Measurements from ENCODE around the gene LHX4.

GRCh38 chr1:180197231-180197630 lies 32.8 kb upstream of the LHX4 start:
- no peak for TF ChIP-seq TAF1 (conservative IDR thresholded peaks at IDR 0.05)
- TF ChIP-seq CTCF (IDR thresholded peaks at IDR 0.05; ENCODE audit: low read depth, low read length, missing input control), result no peak
- no peak for TF ChIP-seq RAD21 (IDR thresholded peaks at IDR 0.05)
- TF ChIP-seq REST (IDR thresholded peaks at IDR 0.05), result no peak
- no peak for TF ChIP-seq MAX (IDR thresholded peaks at IDR 0.05)
- no peak for TF ChIP-seq ZBTB33 (IDR thresholded peaks at IDR 0.05)
- TF ChIP-seq EGR1 (IDR thresholded peaks at IDR 0.05; ENCODE audit: low read depth in 2 of 2), result no peak
- TF ChIP-seq SP1 (IDR thresholded peaks at IDR 0.05), result no peak
- no peak for TF ChIP-seq YY1 (IDR thresholded peaks at IDR 0.05)
- no peak for TF ChIP-seq JUND (IDR thresholded peaks at IDR 0.05)
- TF ChIP-seq GABPA (IDR thresholded peaks at IDR 0.05 in 1 of 2, conservative IDR thresholded peaks at IDR 0.05 in 1 of 2), result no peak
- TF ChIP-seq NR2F2 (IDR thresholded peaks at IDR 0.05), result no peak
- TF ChIP-seq FOXA2 (IDR thresholded peaks at IDR 0.05), result no peak

Measured in liver (tissue), 3 donors.